Panc1 (cell line): ENCODE results near the gene GRN. TPM values are rescaled to one million over a fixed set of nuclear protein-coding genes. Genes with fewer than 3 reads are reported as not detected.

Experiments used
- ATAC-seq: fragments of 200-7000 bp; cut with Tn5 transposase; 2 replicates; pipeline ENCODE4 v1.9.1; 2020; ENCODE audit warnings: mild to moderate bottlenecking, moderate library complexity
- BruUV-seq: library from RNA; stranded (reverse); fragments of 400-500 nt; replicated peaks from 2 replicates; lab custom pipeline; 2021; lab: Mats Ljungman, UMichigan
- CTCF ChIA-PET: fragments of 300-600 bp; sonication (Branson Sonifier 250); formaldehyde crosslinking; loops from one replicate; lab custom pipeline; 2022; ENCODE audit warnings: antibody characterized with exemption; lab: Charles Lee
- POLR2A ChIA-PET: fragments of 300-600 bp; sonication (Branson Sonifier 250); formaldehyde crosslinking; loops from one replicate; lab custom pipeline; 2022; ENCODE audit warnings: antibody characterized with exemption; lab: Charles Lee
- DNase-seq: peaks from one replicate; pipeline ENCODE4 v3.0.0-alpha.2; 2010; ENCODE audit warnings: low read depth, low spot score
- H3K27ac ChIP-seq: 2 replicates; pipeline ENCODE4 v1.5.1; 2011; ENCODE audit warnings: mild to moderate bottlenecking, low read length, inconsistent platforms
- H3K27me3 ChIP-seq: fragments of 200-500 bp; sonication (Bioruptor generic); 2 replicates; pipeline ENCODE4 v1.6.0; 2014; ENCODE audit warnings: low read length, inconsistent platforms; ENCODE audit not compliant: control insufficient read depth, insufficient read depth
- H3K36me3 ChIP-seq: fragments of 200-500 bp; sonication (Bioruptor generic); 2 replicates; pipeline ENCODE4 v1.5.1; 2014; ENCODE audit warnings: inconsistent platforms, mild to moderate bottlenecking, low read length, moderate library complexity; ENCODE audit not compliant: control insufficient read depth, insufficient read depth
- H3K4me1 ChIP-seq: 2 replicates; pipeline ENCODE4 v1.5.1; 2011; ENCODE audit warnings: inconsistent platforms, mild to moderate bottlenecking, low read length, moderate library complexity; ENCODE audit not compliant: control insufficient read depth, insufficient read depth
- H3K4me3 ChIP-seq, 2 experiments: 2 replicates each; pipeline ENCODE4 v1.5.1; 2011 to 2012; ENCODE audit warnings: low read depth in 2 of 2, low read length in 2 of 2, mild to moderate bottlenecking in 2 of 2, inconsistent platforms in 1 of 2, moderate library complexity in 1 of 2
- H3K9me3 ChIP-seq: fragments of 200-500 bp; sonication (Bioruptor generic); 2 replicates; pipeline ENCODE4 v1.5.1; 2014; ENCODE audit warnings: low read depth, mild to moderate bottlenecking, inconsistent platforms, low read length, moderate library complexity; ENCODE audit not compliant: control insufficient read depth, insufficient read depth
- POLR2AphosphoS5 ChIP-seq: IDR thresholded peaks from 2 replicates; pipeline ENCODE4 v1.6.1; 2012; ENCODE audit warnings: mild to moderate bottlenecking, low read depth, low read length, moderate library complexity
- REST ChIP-seq, 2 experiments: IDR thresholded peaks; 2 replicates each; pipeline ENCODE4 v1.6.1; 2011 to 2012; ENCODE audit warnings: low read depth in 2 of 2, control low read depth in 1 of 2, low read length in 1 of 2, mild to moderate bottlenecking in 1 of 2, moderate library complexity in 1 of 2; ENCODE audit not compliant: insufficient read depth in 1 of 2
- SIN3A ChIP-seq: IDR thresholded peaks from 2 replicates; pipeline ENCODE4 v1.6.1; 2012; ENCODE audit warnings: low read depth, mild to moderate bottlenecking, low read length, moderate library complexity, borderline replicate concordance; ENCODE audit not compliant: insufficient read depth
- TCF7L2 ChIP-seq: IDR thresholded peaks from 2 replicates; pipeline ENCODE4 v1.6.1; 2011; ENCODE audit warnings: mild to moderate bottlenecking, low read depth, low read length, inconsistent platforms
- in situ Hi-C: cut with HindIII; loops from 2 replicates; pipeline ENCODE4 v1.10.0; 2016; ENCODE audit warnings: low sequenced_read_pairs, low pct_unique_long_range_greater_than_20kb
- intact Hi-C: fragments of 100-400 bp; cut with micrococcal nuclease; formaldehyde crosslinking; loops from one replicate; pipeline ENCODE4 v1.10.0; 2022; ENCODE audit not compliant: unreplicated experiment
- total RNA-seq: library from RNA; stranded (reverse); gene quantifications from one replicate; pipeline ENCODE4 v1.2.1, GENCODE V29; 2021; ENCODE audit not compliant: unreplicated experiment
- TF ChIP-seq, protein P1 (sequence below): fragments of 450-650 bp; IDR thresholded peaks from 2 replicates; pipeline ENCODE4 v1.5.1; 2017; ENCODE audit warnings: mild to moderate bottlenecking

GRN gene
- total RNA-seq, 1 experiment from 2014 or later, result 304 TPM

DNA sequence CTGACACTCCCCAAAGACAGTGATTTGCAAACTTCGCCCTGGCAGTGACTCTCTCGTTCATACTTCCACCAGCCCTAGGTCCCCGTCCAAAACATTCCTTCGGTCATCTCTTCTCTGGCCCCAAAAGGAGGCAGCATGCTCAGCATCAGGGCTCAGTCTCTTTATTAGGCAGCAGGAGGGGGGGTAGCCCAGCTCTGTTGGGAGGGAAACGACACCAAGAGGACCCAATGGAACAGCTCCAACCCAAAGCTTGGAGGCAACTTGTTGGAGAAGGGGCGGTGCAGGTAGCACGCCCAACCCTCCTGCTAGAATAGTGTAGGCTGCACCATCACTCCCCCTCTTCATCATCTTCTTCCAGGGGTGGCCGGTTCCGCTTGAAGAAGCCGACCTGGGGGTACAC is 26.9 kb downstream of the GRN start:
- no TSS peak for BruUV-seq
- in situ Hi-C loops, result no loop called here

GRCh38 chr17:44374306-44375195 is 29.4 kb downstream of the GRN start:
- BruUV-seq, result no TSS peak

More for the DNA sequence above, 26.9 kb downstream of the GRN start:
- POLR2A ChIA-PET, result no interaction called here
- Histone ChIP-seq H3K4me3 (no peak overlapping the region), H3K27me3 (no peaks in the 10 kb centered on the region), H3K27ac (no peak overlapping the region), H3K9me3 (no peaks in the 10 kb centered on the region), H3K36me3 (no peaks in the 10 kb centered on the region), H3K4me1 (no peaks in the 10 kb centered on the region)
- CTCF ChIA-PET, result no interaction called here
- ATAC-seq (no peak), DNase-seq (no peak)
- TF ChIP-seq REST (IDR thresholded peaks at IDR 0.05; ENCODE audit: insufficient read depth in 1 of 2, low read depth in 2 of 2, low read length in 1 of 2) (no peak), TCF7L2 (no peak), SIN3A (no peak), POLR2AphosphoS5 (no peak)
- TF ChIP-seq, protein P1, sequence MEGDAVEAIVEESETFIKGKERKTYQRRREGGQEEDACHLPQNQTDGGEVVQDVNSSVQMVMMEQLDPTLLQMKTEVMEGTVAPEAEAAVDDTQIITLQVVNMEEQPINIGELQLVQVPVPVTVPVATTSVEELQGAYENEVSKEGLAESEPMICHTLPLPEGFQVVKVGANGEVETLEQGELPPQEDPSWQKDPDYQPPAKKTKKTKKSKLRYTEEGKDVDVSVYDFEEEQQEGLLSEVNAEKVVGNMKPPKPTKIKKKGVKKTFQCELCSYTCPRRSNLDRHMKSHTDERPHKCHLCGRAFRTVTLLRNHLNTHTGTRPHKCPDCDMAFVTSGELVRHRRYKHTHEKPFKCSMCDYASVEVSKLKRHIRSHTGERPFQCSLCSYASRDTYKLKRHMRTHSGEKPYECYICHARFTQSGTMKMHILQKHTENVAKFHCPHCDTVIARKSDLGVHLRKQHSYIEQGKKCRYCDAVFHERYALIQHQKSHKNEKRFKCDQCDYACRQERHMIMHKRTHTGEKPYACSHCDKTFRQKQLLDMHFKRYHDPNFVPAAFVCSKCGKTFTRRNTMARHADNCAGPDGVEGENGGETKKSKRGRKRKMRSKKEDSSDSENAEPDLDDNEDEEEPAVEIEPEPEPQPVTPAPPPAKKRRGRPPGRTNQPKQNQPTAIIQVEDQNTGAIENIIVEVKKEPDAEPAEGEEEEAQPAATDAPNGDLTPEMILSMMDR, result no peak
- intact Hi-C loops, result no loop called here

More at GRCh38 chr17:44374306-44375195, 29.4 kb downstream of the GRN start:
- Histone ChIP-seq H3K27me3 (no peaks in the 10 kb centered on the region), H3K4me1 (no peaks in the 10 kb centered on the region), H3K4me3 (no peak overlapping the region), H3K9me3 (no peaks in the 10 kb centered on the region), H3K27ac (no peak overlapping the region), H3K36me3 (no peaks in the 10 kb centered on the region)
- POLR2A ChIA-PET, result no interaction called here
- ATAC-seq (no peak; the same call in 1 of the 2 replicates), DNase-seq (no peak)
- CTCF ChIA-PET, result no interaction called here
- in situ Hi-C loops, result no loop called here
- no peak for TF ChIP-seq SIN3A
- TF ChIP-seq POLR2AphosphoS5, result no peak
- TF ChIP-seq TCF7L2, result no peak
- no peak for TF ChIP-seq REST (IDR thresholded peaks at IDR 0.05; ENCODE audit: insufficient read depth in 1 of 2, low read depth in 2 of 2, low read length in 1 of 2)
- TF ChIP-seq, protein P1, result no peak
- intact Hi-C loops, result no loop called here
